Measurements from ENCODE around the gene MOXD1. TPM values are rescaled to one million over a fixed set of nuclear protein-coding genes. Genes with fewer than 3 reads are reported as not detected.

Gene MOXD1
- total and polyA plus RNA-seq, 2 of the 8 experiments (the other 6 are each of a cell fraction or from before 2014, with no cell fraction given), result 1.6 to 3.5 TPM

- TF ChIP-seq CHD7 (IDR thresholded peaks at IDR 0.05; ENCODE audit: insufficient replicate concordance, low read length), result no peak
- TF ChIP-seq RAD21 (IDR thresholded peaks at IDR 0.05 in 1 of 2, conservative IDR thresholded peaks at IDR 0.05 in 1 of 2; ENCODE audit: low read depth in 2 of 2, low read length in 2 of 2), result no peak
- no peak for TF ChIP-seq NRF1 (IDR thresholded peaks at IDR 0.05; ENCODE audit: low read depth, low read length)
- TF ChIP-seq ATF3 (IDR thresholded peaks at IDR 0.05; ENCODE audit: insufficient read depth, low read depth, low read length), result no peak
Measured at GRCh38 chr6:132368916-132369481, 32.3 kb downstream of the MOXD1 start (continued).
